Measurements from ENCODE around the gene ATP6V1G1. TPM values are rescaled to one million over a fixed set of nuclear protein-coding genes. Genes with fewer than 3 reads are reported as not detected.
"Not testable (repeated sequence)": the region's sequence is repeated elsewhere in the genome, so short reads cannot be mapped to it uniquely, and the experiment has no call there.

The ATP6V1G1 gene
- total RNA-seq, 4 donors from 2014 or later: 88.0 to 135 (median 113) TPM

DNA sequence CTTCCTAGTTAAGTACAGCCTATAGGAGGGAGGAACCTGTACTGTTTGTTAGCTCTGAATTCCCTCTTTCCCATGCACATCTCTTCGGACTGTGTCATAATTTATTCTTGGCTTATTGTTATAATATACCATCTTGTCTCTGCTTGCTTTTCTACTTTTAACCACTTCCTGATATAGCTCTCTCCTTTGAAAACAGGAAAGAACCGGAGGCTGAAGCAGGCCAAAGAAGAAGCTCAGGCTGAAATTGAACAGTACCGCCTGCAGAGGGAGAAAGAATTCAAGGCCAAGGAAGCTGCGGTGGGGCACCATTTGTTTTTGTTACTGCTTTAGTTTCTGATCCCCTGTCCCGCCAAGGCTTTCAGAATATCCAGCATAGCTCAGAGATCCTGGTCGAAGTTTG is 4.8 kb downstream of the ATP6V1G1 start:
- 32% methylated on average over 6 of the region's 6 CpGs for WGBS
- intact Hi-C loops (cut with DNase I): no loop called here
- Histone ChIP-seq H3K36me3 (peaks cover 39 to 48% (median 47%) of the 10 kb centered on the region in 4 donors), H3K27ac (replicated peaks in 1 of 4) (peak overlapping the region; percentile 15 to 65 (median 48)), H3K27me3 (no peaks in the 10 kb centered on the region), H3K9me3 (no peaks in the 10 kb centered on the region), H3K4me3 (no peak overlapping the region), H3K4me1 (peaks cover 42 to 52% (median 48%) of the 10 kb centered on the region in 4 donors)
- TF ChIP-seq POLR2AphosphoS5 (IDR thresholded peaks at IDR 0.05) (no peak), EP300 (IDR thresholded peaks at IDR 0.05) (no peak), POLR2A (IDR thresholded peaks at IDR 0.05; ENCODE audit: low read depth) (no peak)
- TF ChIP-seq, protein P1, sequence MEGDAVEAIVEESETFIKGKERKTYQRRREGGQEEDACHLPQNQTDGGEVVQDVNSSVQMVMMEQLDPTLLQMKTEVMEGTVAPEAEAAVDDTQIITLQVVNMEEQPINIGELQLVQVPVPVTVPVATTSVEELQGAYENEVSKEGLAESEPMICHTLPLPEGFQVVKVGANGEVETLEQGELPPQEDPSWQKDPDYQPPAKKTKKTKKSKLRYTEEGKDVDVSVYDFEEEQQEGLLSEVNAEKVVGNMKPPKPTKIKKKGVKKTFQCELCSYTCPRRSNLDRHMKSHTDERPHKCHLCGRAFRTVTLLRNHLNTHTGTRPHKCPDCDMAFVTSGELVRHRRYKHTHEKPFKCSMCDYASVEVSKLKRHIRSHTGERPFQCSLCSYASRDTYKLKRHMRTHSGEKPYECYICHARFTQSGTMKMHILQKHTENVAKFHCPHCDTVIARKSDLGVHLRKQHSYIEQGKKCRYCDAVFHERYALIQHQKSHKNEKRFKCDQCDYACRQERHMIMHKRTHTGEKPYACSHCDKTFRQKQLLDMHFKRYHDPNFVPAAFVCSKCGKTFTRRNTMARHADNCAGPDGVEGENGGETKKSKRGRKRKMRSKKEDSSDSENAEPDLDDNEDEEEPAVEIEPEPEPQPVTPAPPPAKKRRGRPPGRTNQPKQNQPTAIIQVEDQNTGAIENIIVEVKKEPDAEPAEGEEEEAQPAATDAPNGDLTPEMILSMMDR (IDR thresholded peaks at IDR 0.05): peak in 2 of 3 experiments; percentile 12 to 38
- no peak for DNase-seq (ENCODE audit: extremely low spot score)

DNA sequence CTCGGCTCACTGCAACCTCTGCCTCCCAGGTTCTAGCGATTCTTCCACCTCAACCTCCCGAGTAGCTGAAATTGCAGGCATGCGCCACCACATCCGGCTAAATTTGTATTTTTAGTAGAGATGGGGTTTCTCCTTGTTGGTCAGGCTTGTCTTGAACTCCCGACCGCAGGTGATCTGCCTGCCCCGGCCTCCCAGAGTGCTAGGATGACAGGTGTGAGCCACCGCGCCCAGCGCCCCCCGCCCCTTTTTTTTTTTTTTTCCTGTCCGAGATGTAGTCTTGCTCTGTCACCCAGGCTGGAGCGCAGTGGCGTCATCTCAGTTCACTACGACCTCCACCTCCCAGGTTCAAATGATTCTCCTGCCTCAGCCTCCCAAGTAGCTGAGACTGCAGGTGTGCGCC is 6.6 kb downstream of the ATP6V1G1 start:
- no peak overlapping the region for H3K27ac ChIP-seq (replicated peaks in 1 of 4)
- peaks cover 57 to 66% (median 65%) of the 10 kb centered on the region in 4 donors for H3K36me3 ChIP-seq
- H3K4me3 ChIP-seq: no peak overlapping the region
- no peaks in the 10 kb centered on the region for H3K27me3 ChIP-seq
- DNase-seq (ENCODE audit: extremely low spot score): no peak
- TF ChIP-seq POLR2A (IDR thresholded peaks at IDR 0.05; ENCODE audit: low read depth) (no peak), EP300 (IDR thresholded peaks at IDR 0.05) (no peak), POLR2AphosphoS5 (IDR thresholded peaks at IDR 0.05) (no peak)
- TF ChIP-seq, protein P1 (IDR thresholded peaks at IDR 0.05): no peak
- WGBS: 97% methylated on average over 17 of the region's 17 CpGs
- peaks cover 36 to 42% (median 39%) of the 10 kb centered on the region in 4 donors for H3K4me1 ChIP-seq
- intact Hi-C loops (cut with DNase I): no loop called here
- H3K9me3 ChIP-seq: no peaks in the 10 kb centered on the region

DNA sequence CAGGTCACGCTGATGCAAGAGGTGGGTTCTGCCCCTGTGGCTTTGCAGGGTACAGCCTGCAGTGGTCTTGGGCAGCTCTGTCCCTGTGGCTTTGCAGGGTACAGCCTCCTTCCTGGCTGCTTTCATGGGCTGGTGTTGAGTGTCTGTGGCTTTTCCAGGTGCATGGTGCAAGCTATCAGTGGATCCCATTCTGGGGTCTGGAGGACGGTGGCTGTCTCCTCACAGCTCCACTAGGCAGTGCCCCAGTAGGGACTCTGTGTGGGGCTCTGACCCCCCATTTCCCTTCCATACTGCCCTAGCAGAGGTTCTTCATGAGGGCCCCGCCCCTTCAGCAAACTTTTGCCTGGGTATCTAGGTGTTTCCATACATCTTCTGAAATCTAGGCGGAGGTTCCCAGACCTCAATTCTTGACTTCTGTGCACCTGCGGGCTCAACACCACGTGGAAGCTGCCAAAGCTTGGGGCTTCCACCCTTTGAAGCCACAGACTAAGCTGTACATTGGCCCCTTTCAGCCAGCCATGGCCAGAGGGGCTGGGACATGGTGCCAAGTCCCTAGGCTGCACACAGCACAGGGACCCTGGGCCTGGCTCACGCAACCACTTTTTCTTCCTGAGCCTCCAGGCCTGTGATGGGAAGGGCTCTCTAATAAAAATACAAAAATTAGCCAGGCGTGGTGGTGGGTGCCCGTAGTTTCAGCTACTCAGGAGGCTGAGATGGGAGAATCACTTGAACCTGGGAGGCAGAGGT is 13.1 kb downstream of the ATP6V1G1 start:
- H3K4me3 ChIP-seq; H3K9me3 ChIP-seq; H3K4me1 ChIP-seq; H3K27ac ChIP-seq (replicated peaks in 1 of 4); H3K27me3 ChIP-seq; intact Hi-C loops (cut with DNase I); DNase-seq (ENCODE audit: extremely low spot score): not testable (repeated sequence)
- 97% methylated on average over 8 of the region's 9 CpGs for WGBS
- H3K36me3 ChIP-seq: peaks cover 41 to 56% (median 51%) of the 10 kb centered on the region in 4 donors

DNA sequence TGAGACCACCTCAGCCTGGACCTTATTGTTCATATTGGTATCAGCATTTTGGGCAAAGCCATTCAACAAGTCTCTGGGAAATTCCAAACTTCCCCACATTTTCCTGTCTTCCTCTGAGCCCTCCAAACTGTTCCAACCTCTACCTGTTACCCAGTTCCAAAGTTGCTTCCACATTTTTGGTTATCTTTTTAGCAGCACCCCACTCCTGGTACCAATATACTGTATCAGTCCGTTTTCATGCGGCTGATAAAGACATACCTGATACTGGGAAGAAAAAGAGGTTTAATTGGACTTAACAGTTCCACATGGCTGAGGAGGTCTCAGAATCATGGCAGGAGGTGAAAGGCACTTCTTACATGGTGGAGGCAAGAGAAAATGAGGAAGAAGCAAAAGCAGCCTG is 14.2 kb downstream of the ATP6V1G1 start:
- 94% methylated on average over 2 of the region's 2 CpGs for WGBS

DNA sequence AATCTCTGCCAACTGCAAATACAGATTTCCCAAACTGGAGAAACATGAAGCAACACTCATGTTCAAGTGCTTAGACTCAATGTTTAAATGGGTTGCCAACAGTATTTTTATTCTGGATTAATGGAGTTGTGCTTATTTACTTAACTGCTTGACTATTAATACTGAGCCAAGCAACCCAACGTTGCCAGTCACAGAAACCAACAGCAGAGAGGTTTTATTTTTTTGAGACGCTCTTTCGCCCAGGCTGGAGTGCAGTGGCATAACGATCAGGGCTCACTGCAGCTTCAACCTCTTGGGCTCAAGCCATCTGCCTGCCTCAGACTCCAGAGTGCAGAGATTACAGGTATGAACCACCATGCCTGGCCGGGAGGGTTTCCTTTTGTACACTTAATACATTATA is 15.1 kb downstream of the ATP6V1G1 start:
- H3K4me3 ChIP-seq: no peak overlapping the region
- intact Hi-C loops (cut with DNase I): no loop called here
- WGBS: 92% methylated on average over 5 of the region's 5 CpGs
- peaks cover 25 to 39% (median 34%) of the 10 kb centered on the region in 4 donors for H3K36me3 ChIP-seq
- H3K9me3 ChIP-seq: peaks cover 0 to 10% (median 0%) of the 10 kb centered on the region in 4 donors
- H3K27ac ChIP-seq (replicated peaks in 1 of 4): no peak overlapping the region
- H3K4me1 ChIP-seq: peaks cover 0 to 12% (median 9%) of the 10 kb centered on the region in 4 donors
- TF ChIP-seq POLR2AphosphoS5 (IDR thresholded peaks at IDR 0.05) (no peak), POLR2A (IDR thresholded peaks at IDR 0.05; ENCODE audit: low read depth) (no peak), EP300 (IDR thresholded peaks at IDR 0.05) (no peak)
- TF ChIP-seq, protein P1 (IDR thresholded peaks at IDR 0.05): no peak
- no peaks in the 10 kb centered on the region for H3K27me3 ChIP-seq
- DNase-seq (ENCODE audit: extremely low spot score): no peak

More for the DNA sequence above, 14.2 kb downstream of the ATP6V1G1 start:
- DNase-seq (ENCODE audit: extremely low spot score); H3K4me3 ChIP-seq; intact Hi-C loops (cut with DNase I); H3K27me3 ChIP-seq; H3K27ac ChIP-seq (replicated peaks in 1 of 4); H3K4me1 ChIP-seq; H3K9me3 ChIP-seq: not testable (repeated sequence)
- peaks cover 30 to 45% (median 40%) of the 10 kb centered on the region in 4 donors for H3K36me3 ChIP-seq
